C1 segment of cervical spinal cord (tissue), 14 donors: ENCODE measurements around the gene ZNF460.

Experiments
- DNase-seq, 14 donors: peaks; one replicate each; lab custom pipeline; 2025; lab: John Stamatoyannopoulos, UW

Gene ZNF460

DNA sequence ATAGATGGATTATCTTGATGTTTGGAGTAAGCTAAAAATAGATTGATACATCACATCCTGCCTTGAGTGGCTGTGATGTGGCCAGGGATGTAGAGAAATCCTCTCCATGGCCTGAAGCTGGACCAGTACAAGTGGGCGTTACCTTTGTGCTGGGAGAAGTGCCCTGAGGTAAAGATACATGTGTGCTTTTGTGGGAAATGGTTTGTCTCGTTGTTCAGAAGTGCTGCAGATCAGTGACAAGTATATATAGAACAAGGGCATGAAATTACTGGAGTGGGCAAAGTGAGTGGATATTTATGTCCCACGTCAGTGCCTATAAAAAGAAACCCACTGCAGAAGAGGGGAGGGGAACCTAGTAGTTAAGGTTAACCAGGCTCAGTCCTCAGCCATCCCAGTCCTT lies 58.6 kb downstream of the ZNF460 start:
- no peak for DNase-seq

GRCh38 chr19:57342582-57342981 lies 62.3 kb downstream of the ZNF460 start:
- no peak for DNase-seq
